GM12878 (cell line): ENCODE measurements around the gene PDZD2. TPM values are rescaled to one million over a fixed set of nuclear protein-coding genes. Genes with fewer than 3 reads are reported as not detected.

Experiments used
- ATAC-seq: fragments of 200-7000 bp; cut with Tn5 transposase; 3 replicates; pipeline ENCODE4 v1.9.1; 2020; ENCODE audit warnings: mild to moderate bottlenecking, moderate library complexity
- BruUV-seq: library from RNA; stranded (reverse); fragments of 400-500 nt; replicated peaks from 2 replicates; lab custom pipeline; 2021; lab: Mats Ljungman, UMichigan
- CTCF ChIA-PET: fragments of 300-600 bp; sonication (Branson Sonifier 250); formaldehyde crosslinking; extraction: SDS; loops from one replicate; lab custom pipeline; 2021; ENCODE audit warnings: inconsistent platforms; lab: Yijun Ruan, JAX
- POLR2A ChIA-PET: fragments of 350-600 bp; formaldehyde crosslinking; extraction: SDS; loops from one replicate; lab custom pipeline; 2021; ENCODE audit warnings: inconsistent platforms; lab: Charles Lee
- RAD21 ChIA-PET: fragments of 300-600 bp; sonication (Branson Sonifier 250); formaldehyde crosslinking; loops from one replicate; lab custom pipeline; 2023; ENCODE audit warnings: antibody characterized with exemption; ENCODE audit not compliant: unreplicated experiment; lab: Charles Lee
- SMC1A ChIA-PET: fragments of 300-600 bp; sonication (Branson Sonifier 250); formaldehyde crosslinking; loops from one replicate; lab custom pipeline; 2023; ENCODE audit not compliant: unreplicated experiment, uncharacterized antibody; lab: Charles Lee
- DNase-seq: peaks from one replicate; pipeline ENCODE4 v3.0.0-alpha.2; 2011; ENCODE audit warnings: low read depth, low spot score
- FAIRE-seq: peaks from 3 replicates; lab custom pipeline; 2011; peaks lifted over from hg19 to GRCh38; lab: Jason Lieb, UNC
- H2AFZ ChIP-seq: 2 replicates; pipeline ENCODE4 v1.6.0; 2011; ENCODE audit warnings: low read depth, low read length, control low read depth; ENCODE audit not compliant: control insufficient read depth
- H3K27ac ChIP-seq: 2 replicates; pipeline ENCODE4 v1.5.1; 2011; ENCODE audit warnings: control low read depth; ENCODE audit not compliant: control insufficient read depth, insufficient read depth
- H3K27me3 ChIP-seq, 2 experiments: replicated peaks in 1 of 2; 2 replicates each; pipeline versions ENCODE4 v1.6.0 to v1.6.1; 2011; ENCODE audit warnings: low read length in 1 of 2; ENCODE audit not compliant: control insufficient read depth in 2 of 2, insufficient read depth in 2 of 2
- H3K36me3 ChIP-seq, 2 experiments: 2 replicates each; pipeline ENCODE4 v1.5.1; 2011; ENCODE audit warnings: low read length in 1 of 2; ENCODE audit not compliant: control insufficient read depth in 2 of 2, insufficient read depth in 2 of 2
- H3K4me1 ChIP-seq: 2 replicates; pipeline ENCODE4 v1.6.1; 2011; ENCODE audit warnings: mild to moderate bottlenecking, low read length, moderate library complexity, mixed read lengths; ENCODE audit not compliant: control insufficient read depth, insufficient read depth
- H3K4me2 ChIP-seq: 2 replicates; pipeline ENCODE4 v1.6.0; 2011; ENCODE audit warnings: control low read depth; ENCODE audit not compliant: control insufficient read depth, insufficient read depth
- H3K4me3 ChIP-seq: fragments of 200-600 bp; sonication (generic); 2 replicates; pipeline ENCODE4 v1.5.1; 2016
- H3K79me2 ChIP-seq: 2 replicates; pipeline ENCODE4 v1.6.0; 2011; ENCODE audit warnings: low read length; ENCODE audit not compliant: control insufficient read depth, insufficient read depth
- H3K9ac ChIP-seq: 2 replicates; pipeline ENCODE4 v1.8.0; 2011; ENCODE audit warnings: low read length, control low read depth, mixed read lengths; ENCODE audit not compliant: control insufficient read depth, insufficient read depth
- H3K9me3 ChIP-seq: replicated peaks from 3 replicates; pipeline ENCODE4 v1.5.1; 2011; ENCODE audit warnings: mild to moderate bottlenecking, low read length; ENCODE audit not compliant: control insufficient read depth, insufficient read depth
- H4K20me1 ChIP-seq: 2 replicates; pipeline ENCODE4 v1.6.0; 2011; ENCODE audit not compliant: control insufficient read depth, insufficient read depth
- CREM ChIP-seq: IDR thresholded peaks from 2 replicates; pipeline ENCODE4 v1.6.1; 2014; ENCODE audit warnings: antibody characterized with exemption, low read depth
- ESRRA ChIP-seq: IDR thresholded peaks from 2 replicates; pipeline ENCODE4 v1.6.1; 2012; ENCODE audit warnings: mild to moderate bottlenecking, low read length, improper control_type of control experiment
- IKZF1 ChIP-seq: fragments of 450-650 bp; conservative IDR thresholded peaks from 2 replicates; pipeline ENCODE4 v1.6.1; 2017; ENCODE audit warnings: antibody characterized with exemption, mild to moderate bottlenecking
- MXI1 ChIP-seq: fragments of 150-350 bp; IDR thresholded peaks from 2 replicates; pipeline ENCODE4 v1.6.1; 2011; ENCODE audit warnings: low read depth, mild to moderate bottlenecking, inconsistent platforms, low read length, improper control_type of control experiment
- POLR2AphosphoS2 ChIP-seq: IDR thresholded peaks from 2 replicates; pipeline ENCODE4 v1.6.1; 2011; ENCODE audit warnings: low read depth, mild to moderate bottlenecking, low read length, improper control_type of control experiment, moderate library complexity
- SMARCA5 ChIP-seq: fragments of 450-650 bp; IDR thresholded peaks from 2 replicates; pipeline ENCODE4 v1.6.1; 2017; ENCODE audit warnings: mild to moderate bottlenecking
- TAF1 ChIP-seq: IDR thresholded peaks from 2 replicates; pipeline ENCODE4 v1.6.1; 2011; ENCODE audit warnings: mild to moderate bottlenecking, low read depth, low read length, borderline replicate concordance
- WGBS: methylation state at CpG from one replicate; pipeline ENCODE4 v1.1.6; 2016; ENCODE audit warnings: low lambda C conversion rate; ENCODE audit not compliant: insufficient replicate concordance, insufficient coverage; ENCODE audit errors: missing lambda C conversion rate; 5-methylcytosine and 5-hydroxymethylcytosine counted together
- in situ Hi-C: fragments of 300-500 bp; cut with MboI; formaldehyde crosslinking; loops from 9 replicates; pipeline ENCODE4 v1.14.3; 2018; ENCODE audit warnings: mixed read lengths
- intact Hi-C: fragments of 100-400 bp; cut with micrococcal nuclease; formaldehyde crosslinking; loops from one replicate; pipeline ENCODE4 v1.14.2; 2022; ENCODE audit not compliant: unreplicated experiment
- polyA plus RNA-seq, 11 experiments: library from polyadenylated mRNA; depleted of rRNA in 4 of 11; unstranded in 6 of 11; stranded (reverse) in 5 of 11; fragments of >200 nt; fragmentation: Nextera tagmentation in 4 of 11; fragmentation: Illumina TruSeq in 1 of 11; extraction: Ambion mirVana in 4 of 11; extraction: Trizol in 1 of 11; gene quantifications; 1 replicate in 1 of 11; 2 replicates in 10 of 11; pipeline versions ENCODE4 v1.2.1 to v1.2.3, GENCODE V29; 2011 to 2016; ENCODE audit warnings: inconsistent platforms in 2 of 11, missing spikeins in 2 of 11, low read depth in 1 of 11
- total RNA-seq, 4 experiments: library from RNA; depleted of rRNA in 3 of 4; stranded (reverse); fragments of >200 nt in 3 of 4; fragmentation: Illumina TruSeq in 1 of 4; extraction: Trizol in 1 of 4; gene quantifications; 2 replicates each; pipeline versions ENCODE4 v1.2.1 to v1.2.3, GENCODE V29; 2013 to 2021
- TF ChIP-seq, protein P1 (sequence below): IDR thresholded peaks from 2 replicates; pipeline ENCODE4 v1.6.1; 2012; ENCODE audit warnings: low read depth, low read length, improper control_type of control experiment
- TF ChIP-seq, protein P2 (sequence below): fragments of 450-650 bp; formaldehyde crosslinking; IDR thresholded peaks from 2 replicates; pipeline ENCODE4 v1.4.0; 2022; ENCODE audit warnings: mild to moderate bottlenecking, moderate library complexity

PDZD2 gene
- total and polyA plus RNA-seq, 10 of the 15 experiments (the other 5 are each of a cell fraction or from before 2014, with no cell fraction given), result 0.01 to 0.58 (median 0.29) TPM; not detected in 3

DNA sequence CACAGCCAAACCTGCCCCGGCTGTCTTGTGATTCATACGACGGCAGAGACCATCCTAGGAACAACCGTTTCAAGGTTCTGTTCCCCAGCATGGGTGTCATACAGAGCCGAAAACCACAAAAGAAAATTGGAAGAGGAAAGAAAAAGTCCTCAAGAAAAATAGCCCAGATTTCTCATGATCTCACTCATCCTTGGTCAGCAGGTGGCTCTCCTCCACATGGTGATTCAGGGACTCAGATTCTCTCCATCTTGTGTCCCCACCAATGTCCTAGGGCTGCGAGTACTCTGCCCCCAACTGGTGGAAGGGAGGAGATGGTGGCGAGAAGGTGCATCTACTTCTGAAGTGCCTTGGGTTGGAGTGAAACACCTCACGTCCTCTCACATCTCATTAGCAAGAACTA is 25.6 kb downstream of the PDZD2 start (continued):
- TF ChIP-seq, protein P1, sequence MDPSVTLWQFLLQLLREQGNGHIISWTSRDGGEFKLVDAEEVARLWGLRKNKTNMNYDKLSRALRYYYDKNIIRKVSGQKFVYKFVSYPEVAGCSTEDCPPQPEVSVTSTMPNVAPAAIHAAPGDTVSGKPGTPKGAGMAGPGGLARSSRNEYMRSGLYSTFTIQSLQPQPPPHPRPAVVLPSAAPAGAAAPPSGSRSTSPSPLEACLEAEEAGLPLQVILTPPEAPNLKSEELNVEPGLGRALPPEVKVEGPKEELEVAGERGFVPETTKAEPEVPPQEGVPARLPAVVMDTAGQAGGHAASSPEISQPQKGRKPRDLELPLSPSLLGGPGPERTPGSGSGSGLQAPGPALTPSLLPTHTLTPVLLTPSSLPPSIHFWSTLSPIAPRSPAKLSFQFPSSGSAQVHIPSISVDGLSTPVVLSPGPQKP, result no peak

DNA sequence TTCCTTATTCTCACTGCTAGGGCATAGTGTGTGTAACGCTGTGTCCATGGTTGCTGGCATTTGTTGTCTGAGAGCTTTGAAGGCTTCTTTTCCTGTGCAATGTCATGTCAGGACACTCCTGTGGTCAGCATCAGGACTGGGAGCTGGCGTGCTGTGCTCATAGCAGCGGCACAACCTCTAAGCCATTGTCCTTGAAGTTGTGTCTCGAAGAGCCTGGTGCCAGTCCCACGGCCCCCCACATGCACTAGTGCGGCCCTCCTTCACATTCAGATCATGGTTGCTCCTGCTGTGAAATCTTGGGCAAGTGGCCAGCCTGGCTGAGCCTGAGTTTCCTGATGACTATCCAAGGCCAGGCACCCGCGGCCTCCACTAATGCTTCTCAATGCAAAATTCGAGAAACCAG is 32.4 kb downstream of the PDZD2 start:
- SMC1A ChIA-PET, result no interaction called here
- Histone ChIP-seq H3K27ac (no peak overlapping the region), H3K4me1 (no peaks in the 10 kb centered on the region), H3K9me3 (no peaks in the 10 kb centered on the region), H3K4me2 (no peak overlapping the region), H4K20me1 (no peaks in the 10 kb centered on the region), H3K36me3 (no peaks in the 10 kb centered on the region), H3K27me3 (no peaks in the 10 kb centered on the region; a peak in 1 of 4 replicates), H3K4me3 (no peak overlapping the region), H3K79me2 (no peaks in the 10 kb centered on the region), H2AFZ (no peak overlapping the region), H3K9ac (no peak overlapping the region)
- no TSS peak for BruUV-seq
- ATAC-seq, result no peak
- intact Hi-C loops (no loop called here), in situ Hi-C loops (no loop called here)
- POLR2A ChIA-PET, result no interaction called here
- no peak for DNase-seq
- CTCF ChIA-PET, result no interaction called here
- WGBS, result 24% methylated on average over 9 of the region's 9 CpGs
- RAD21 ChIA-PET, result no interaction called here
- FAIRE-seq, result no peak
- TF ChIP-seq MXI1 (no peak), IKZF1 (no peak), CREM (no peak), POLR2AphosphoS2 (no peak), SMARCA5 (no peak), ESRRA (no peak), TAF1 (no peak)
- TF ChIP-seq, protein P2, sequence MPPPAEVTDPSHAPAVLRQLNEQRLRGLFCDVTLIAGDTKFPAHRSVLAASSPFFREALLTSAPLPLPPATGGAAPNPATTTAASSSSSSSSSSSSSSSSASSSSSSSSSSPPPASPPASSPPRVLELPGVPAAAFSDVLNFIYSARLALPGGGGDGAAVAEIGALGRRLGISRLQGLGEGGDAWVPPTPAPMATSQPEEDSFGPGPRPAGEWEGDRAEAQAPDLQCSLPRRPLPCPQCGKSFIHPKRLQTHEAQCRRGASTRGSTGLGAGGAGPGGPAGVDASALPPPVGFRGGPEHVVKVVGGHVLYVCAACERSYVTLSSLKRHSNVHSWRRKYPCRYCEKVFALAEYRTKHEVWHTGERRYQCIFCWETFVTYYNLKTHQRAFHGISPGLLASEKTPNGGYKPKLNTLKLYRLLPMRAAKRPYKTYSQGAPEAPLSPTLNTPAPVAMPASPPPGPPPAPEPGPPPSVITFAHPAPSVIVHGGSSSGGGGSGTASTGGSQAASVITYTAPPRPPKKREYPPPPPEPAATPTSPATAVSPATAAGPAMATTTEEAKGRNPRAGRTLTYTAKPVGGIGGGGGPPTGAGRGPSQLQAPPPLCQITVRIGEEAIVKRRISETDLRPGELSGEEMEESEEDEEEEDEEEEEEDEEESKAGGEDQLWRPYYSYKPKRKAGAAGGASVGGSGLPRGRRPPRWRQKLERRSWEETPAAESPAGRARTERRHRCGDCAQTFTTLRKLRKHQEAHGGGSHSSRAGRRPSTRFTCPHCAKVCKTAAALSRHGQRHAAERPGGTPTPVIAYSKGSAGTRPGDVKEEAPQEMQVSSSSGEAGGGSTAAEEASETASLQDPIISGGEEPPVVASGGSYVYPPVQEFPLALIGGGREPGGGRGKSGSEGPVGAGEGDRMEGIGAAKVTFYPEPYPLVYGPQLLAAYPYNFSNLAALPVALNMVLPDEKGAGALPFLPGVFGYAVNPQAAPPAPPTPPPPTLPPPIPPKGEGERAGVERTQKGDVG (CRISPR knock-in tag), result no peak
